T-helper 2 cell treated with Interferon-gamma antibody and Interleukin-4, amounts not matched to agents 5 μg/mL and 100 μg/mL, for 36 hours (primary cell): ENCODE measurements around the gene ATP5ME.

Source experiments
- DNase-seq: peaks from one replicate; pipeline ENCODE4 v3.0.0; 2021; ENCODE audit warnings: low spot score
- H3K27ac Mint-ChIP-seq: one replicate; pipeline ENCODE4 v1.8.0; 2021; ENCODE audit warnings: mild to moderate bottlenecking, mixed read lengths
- H3K27me3 Mint-ChIP-seq: one replicate; pipeline ENCODE4 v1.8.0; 2021; ENCODE audit warnings: low read depth, mixed read lengths
- H3K36me3 Mint-ChIP-seq: one replicate; pipeline ENCODE4 v1.8.0; 2021; ENCODE audit warnings: low read depth, mixed read lengths
- H3K4me1 Mint-ChIP-seq: one replicate; pipeline ENCODE4 v1.8.0; 2021; ENCODE audit warnings: low read depth, mixed read lengths
- H3K4me3 Mint-ChIP-seq: one replicate; pipeline ENCODE4 v1.8.0; 2022; ENCODE audit warnings: mild to moderate bottlenecking, moderate library complexity, mixed read lengths
- H3K9me3 Mint-ChIP-seq: one replicate; pipeline ENCODE4 v1.8.0; 2021; ENCODE audit warnings: mixed read lengths

The ATP5ME gene

GRCh38 chr4:674172-675035 is at the start of gene ATP5ME, which contains the start of gene MYL5:
Gene ATP5ME (minus strand): TSS chr4:674276. CDS start chr4:674247, 29 bp downstream.
Gene MYL5 (plus strand): TSS chr4:674542. CDS start chr4:678027, 3,485 bp downstream.
- H3K4me3 Mint-ChIP-seq = peak within 1 kb of the TSS; percentile 89
- H3K9me3 Mint-ChIP-seq = no peaks in the 10 kb centered on the region
- H3K27ac Mint-ChIP-seq = peak within 1 kb of the TSS; percentile 88
- H3K4me1 Mint-ChIP-seq = peaks cover 10% of the 10 kb centered on the region
- DNase-seq = peak; percentile 98
- peaks cover 23% of the 10 kb centered on the region for H3K36me3 Mint-ChIP-seq
- no peaks in the 10 kb centered on the region for H3K27me3 Mint-ChIP-seq

GRCh38 chr4:722851-723360 is 48.8 kb upstream of the ATP5ME start:
- no peak for DNase-seq
- H3K4me1 Mint-ChIP-seq = no peaks in the 10 kb centered on the region
- peaks cover 30% of the 10 kb centered on the region for H3K36me3 Mint-ChIP-seq
- no peak overlapping the region for H3K27ac Mint-ChIP-seq
- no peaks in the 10 kb centered on the region for H3K9me3 Mint-ChIP-seq
- H3K27me3 Mint-ChIP-seq = no peaks in the 10 kb centered on the region
- H3K4me3 Mint-ChIP-seq = no peak overlapping the region

GRCh38 chr4:722169-722725 is 48.2 kb upstream of the ATP5ME start:
- Mint-ChIP-seq H3K27me3 (no peaks in the 10 kb centered on the region), H3K27ac (no peak overlapping the region), H3K9me3 (no peaks in the 10 kb centered on the region), H3K4me1 (no peaks in the 10 kb centered on the region), H3K36me3 (peaks cover 30% of the 10 kb centered on the region), H3K4me3 (no peak overlapping the region)
- no peak for DNase-seq

GRCh38 chr4:721261-722168 is 47.4 kb upstream of the ATP5ME start:
- Mint-ChIP-seq H3K27me3 (no peaks in the 10 kb centered on the region), H3K4me1 (peaks cover 2% of the 10 kb centered on the region), H3K27ac (peak overlapping the region; percentile 26), H3K36me3 (peaks cover 30% of the 10 kb centered on the region), H3K4me3 (no peak overlapping the region), H3K9me3 (no peaks in the 10 kb centered on the region)
- no peak for DNase-seq

- H3K27ac Mint-ChIP-seq = no peak overlapping the region
- peaks cover 30% of the 10 kb centered on the region for H3K36me3 Mint-ChIP-seq
- peaks cover 2% of the 10 kb centered on the region for H3K4me1 Mint-ChIP-seq
- no peak overlapping the region for H3K4me3 Mint-ChIP-seq
- no peaks in the 10 kb centered on the region for H3K27me3 Mint-ChIP-seq
- H3K9me3 Mint-ChIP-seq = no peaks in the 10 kb centered on the region
- DNase-seq = no peak
Observed at GRCh38 chr4:720111-720860, 46.2 kb upstream of the ATP5ME start.

GRCh38 chr4:718460-718859 is 44.4 kb upstream of the ATP5ME start:
- H3K4me3 Mint-ChIP-seq = no peak overlapping the region
- DNase-seq = no peak
- H3K36me3 Mint-ChIP-seq = peaks cover 29% of the 10 kb centered on the region
- no peaks in the 10 kb centered on the region for H3K9me3 Mint-ChIP-seq
- no peaks in the 10 kb centered on the region for H3K27me3 Mint-ChIP-seq
- H3K4me1 Mint-ChIP-seq = peaks cover 2% of the 10 kb centered on the region
- H3K27ac Mint-ChIP-seq = no peak overlapping the region

GRCh38 chr4:717601-718320 is 43.7 kb upstream of the ATP5ME start:
- DNase-seq = no peak
- Mint-ChIP-seq H3K4me1 (peaks cover 2% of the 10 kb centered on the region), H3K9me3 (no peaks in the 10 kb centered on the region), H3K27ac (no peak overlapping the region), H3K27me3 (no peaks in the 10 kb centered on the region), H3K4me3 (no peak overlapping the region), H3K36me3 (peaks cover 22% of the 10 kb centered on the region)

- no peaks in the 10 kb centered on the region for H3K9me3 Mint-ChIP-seq
- H3K27ac Mint-ChIP-seq = no peak overlapping the region
- H3K27me3 Mint-ChIP-seq = no peaks in the 10 kb centered on the region
- no peak for DNase-seq
- peaks cover 8% of the 10 kb centered on the region for H3K4me1 Mint-ChIP-seq
- no peak overlapping the region for H3K4me3 Mint-ChIP-seq
- peaks cover 7% of the 10 kb centered on the region for H3K36me3 Mint-ChIP-seq
Observed at GRCh38 chr4:714087-714486, 40.0 kb upstream of the ATP5ME start.

GRCh38 chr4:712916-713632 is 39.0 kb upstream of the ATP5ME start:
- no peak overlapping the region for H3K27ac Mint-ChIP-seq
- DNase-seq = no peak
- peaks cover 8% of the 10 kb centered on the region for H3K4me1 Mint-ChIP-seq
- peaks cover 9% of the 10 kb centered on the region for H3K36me3 Mint-ChIP-seq
- H3K4me3 Mint-ChIP-seq = no peak overlapping the region
- H3K9me3 Mint-ChIP-seq = no peaks in the 10 kb centered on the region
- H3K27me3 Mint-ChIP-seq = no peaks in the 10 kb centered on the region

GRCh38 chr4:712093-712492 is 38.0 kb upstream of the ATP5ME start:
- no peak for DNase-seq
- Mint-ChIP-seq H3K9me3 (no peaks in the 10 kb centered on the region), H3K27ac (no peak overlapping the region), H3K36me3 (peaks cover 9% of the 10 kb centered on the region), H3K4me3 (no peak overlapping the region), H3K4me1 (peaks cover 8% of the 10 kb centered on the region), H3K27me3 (no peaks in the 10 kb centered on the region)

- no peaks in the 10 kb centered on the region for H3K9me3 Mint-ChIP-seq
- H3K4me1 Mint-ChIP-seq = peaks cover 6% of the 10 kb centered on the region
- H3K36me3 Mint-ChIP-seq = peaks cover 9% of the 10 kb centered on the region
- no peaks in the 10 kb centered on the region for H3K27me3 Mint-ChIP-seq
- H3K27ac Mint-ChIP-seq = no peak overlapping the region
- no peak overlapping the region for H3K4me3 Mint-ChIP-seq
- no peak for DNase-seq
Observed at GRCh38 chr4:710916-711315, 36.8 kb upstream of the ATP5ME start.

- Mint-ChIP-seq H3K9me3 (no peaks in the 10 kb centered on the region), H3K4me1 (peaks cover 9% of the 10 kb centered on the region), H3K4me3 (no peak overlapping the region), H3K27ac (peak overlapping the region; percentile 1), H3K36me3 (peaks cover 9% of the 10 kb centered on the region), H3K27me3 (no peaks in the 10 kb centered on the region)
- DNase-seq = no peak
Observed at GRCh38 chr4:710116-710515, 36.0 kb upstream of the ATP5ME start.
